Endothelial cell of umbilical vein (primary cell): Measurements from ENCODE around the gene CAMK2B. TPM values are rescaled to one million over a fixed set of nuclear protein-coding genes. Genes with fewer than 3 reads are reported as not detected.

ENCODE experiments used
- BruUV-seq: library from RNA; stranded (reverse); fragments of 400-500 nt; replicated peaks from 2 replicates; lab custom pipeline; 2021; lab: Mats Ljungman, UMichigan
- CTCF ChIA-PET: fragments of 300-600, 350-600 bp; sonication (Branson Sonifier 250); formaldehyde crosslinking; loops from one replicate; lab custom pipeline; 2021; ENCODE audit warnings: antibody characterized with exemption, inconsistent platforms; lab: Charles Lee
- POLR2A ChIA-PET: fragments of 300-600, 350-600 bp; sonication (Branson Sonifier 250); formaldehyde crosslinking; loops from one replicate; lab custom pipeline; 2021; ENCODE audit warnings: antibody characterized with exemption, inconsistent platforms; lab: Charles Lee
- DNase-seq: peaks from one replicate; pipeline ENCODE4 v3.0.0-alpha.2; 2011; ENCODE audit warnings: low read depth, low spot score
- FAIRE-seq: peaks from 2 replicates; lab custom pipeline; 2011; peaks lifted over from hg19 to GRCh38; lab: Jason Lieb, UNC
- H2AFZ ChIP-seq: 2 replicates; pipeline ENCODE4 v1.6.0; 2012; ENCODE audit warnings: low read depth, low read length, control low read depth, inconsistent platforms
- H3K27ac ChIP-seq: 2 replicates; pipeline ENCODE4 v1.5.1; 2011; ENCODE audit warnings: low read depth, mild to moderate bottlenecking, control low read depth, low read length, moderate library complexity; ENCODE audit not compliant: insufficient read depth
- H3K27me3 ChIP-seq, 2 experiments: 2 replicates each; pipeline versions ENCODE4 v1.6.0 to v1.6.1; 2011; ENCODE audit warnings: low read length in 2 of 2, mixed read lengths in 1 of 2; ENCODE audit not compliant: control insufficient read depth in 2 of 2, insufficient read depth in 2 of 2
- H3K36me3 ChIP-seq, 2 experiments: 2 replicates in 1 of 2; 3 replicates in 1 of 2; pipeline ENCODE4 v1.5.1; 2011; ENCODE audit warnings: low read length in 2 of 2, mild to moderate bottlenecking in 1 of 2, moderate library complexity in 1 of 2; ENCODE audit not compliant: control insufficient read depth in 2 of 2, insufficient read depth in 2 of 2; ENCODE audit errors: extremely low read depth in 1 of 2
- H3K4me1 ChIP-seq: 3 replicates; pipeline ENCODE4 v1.5.1; 2011; ENCODE audit warnings: mild to moderate bottlenecking, low read length; ENCODE audit not compliant: control insufficient read depth, insufficient read depth; ENCODE audit errors: extremely low read depth
- H3K4me2 ChIP-seq: 2 replicates; pipeline ENCODE4 v1.6.1; 2011; ENCODE audit warnings: low read length, control low read depth, mixed read lengths; ENCODE audit not compliant: insufficient read depth
- H3K4me3 ChIP-seq, 3 experiments: fragments of 200-600 bp in 1 of 3; sonication (generic), shearing (Covaris generic) in 1 of 3; replicated peaks in 1 of 3; 2 replicates each; pipeline ENCODE4 v1.5.1; 2011 to 2016; ENCODE audit warnings: control low read depth in 3 of 3, low read length in 3 of 3, mild to moderate bottlenecking in 2 of 3, inconsistent platforms in 1 of 3, low read depth in 1 of 3, moderate library complexity in 1 of 3; ENCODE audit not compliant: insufficient read depth in 1 of 3
- H3K79me2 ChIP-seq: 2 replicates; pipeline ENCODE4 v1.6.0; 2012; ENCODE audit warnings: low read length, inconsistent platforms; ENCODE audit not compliant: control insufficient read depth, insufficient read depth
- H3K9ac ChIP-seq: replicated peaks from 2 replicates; pipeline ENCODE3; 2011; ENCODE audit warnings: low read length, control low read depth; ENCODE audit not compliant: insufficient read depth; ENCODE audit errors: extremely low read depth
- H3K9me1 ChIP-seq: replicated peaks from 3 replicates; pipeline ENCODE4 v1.6.0; 2011; ENCODE audit warnings: mild to moderate bottlenecking, low read length; ENCODE audit not compliant: control insufficient read depth, insufficient read depth; ENCODE audit errors: extremely low read depth
- H3K9me3 ChIP-seq: replicated peaks from 2 replicates; pipeline ENCODE4 v1.5.1; 2012; ENCODE audit warnings: low read length, inconsistent platforms; ENCODE audit not compliant: control insufficient read depth, insufficient read depth
- H4K20me1 ChIP-seq: replicated peaks from 2 replicates; pipeline ENCODE3; 2011; ENCODE audit warnings: mild to moderate bottlenecking, low read length; ENCODE audit not compliant: control insufficient read depth, insufficient read depth; ENCODE audit errors: extremely low read depth
- CTCF ChIP-seq, 2 donors: IDR thresholded peaks; 1 replicate in 1 of 2; 2 replicates in 1 of 2; pipeline ENCODE4 v1.5.1; 2011; ENCODE audit warnings: low read length in 2 of 2, mild to moderate bottlenecking in 2 of 2, moderate library complexity in 2 of 2, control low read depth in 1 of 2, inconsistent platforms in 1 of 2, low read depth in 1 of 2; ENCODE audit not compliant: insufficient read depth in 1 of 2; ENCODE audit errors: extremely low read depth in 1 of 2
- EZH2 ChIP-seq: IDR thresholded peaks from 2 replicates; pipeline ENCODE4 v1.6.1; 2012; ENCODE audit warnings: borderline replicate concordance, low read depth, mild to moderate bottlenecking, moderate library complexity, low read length, inconsistent platforms; ENCODE audit not compliant: severe bottlenecking
- FOS ChIP-seq: IDR thresholded peaks from 2 replicates; pipeline ENCODE4 v1.6.1; 2011; ENCODE audit warnings: mild to moderate bottlenecking, low read length, moderate library complexity, borderline replicate concordance; ENCODE audit not compliant: insufficient read depth
- GATA2 ChIP-seq: IDR thresholded peaks from 2 replicates; pipeline ENCODE4 v1.7.0; 2011; ENCODE audit warnings: low read depth, mild to moderate bottlenecking, moderate library complexity, mixed read lengths, low read length; ENCODE audit not compliant: insufficient read length, insufficient read depth
- MAX ChIP-seq: IDR thresholded peaks from 2 replicates; pipeline ENCODE4 v1.6.1; 2011; ENCODE audit not compliant: insufficient read depth, insufficient read length
- POLR2A ChIP-seq: IDR thresholded peaks from 2 replicates; pipeline ENCODE4 v1.6.1; 2012; ENCODE audit warnings: low read depth, mild to moderate bottlenecking, control low read depth, low read length
- POLR2AphosphoS5 ChIP-seq: IDR thresholded peaks from 2 replicates; pipeline ENCODE4 v1.6.1; 2012; ENCODE audit warnings: low read depth, mild to moderate bottlenecking, control low read depth, low read length, moderate library complexity; ENCODE audit not compliant: insufficient read depth
- dilution Hi-C: fragments of 300-500 bp; cut with MboI; formaldehyde crosslinking; loops from one replicate; pipeline ENCODE4 v1.15.0; 2019; ENCODE audit warnings: low sequenced_read_pairs; ENCODE audit not compliant: extremely low pct_ligation_motif_present
- intact Hi-C: fragments of 100-400 bp; cut with micrococcal nuclease; formaldehyde crosslinking; loops from one replicate; pipeline ENCODE4 v1.10.0; 2022
- polyA plus RNA-seq, 4 experiments: library from polyadenylated mRNA; depleted of rRNA in 3 of 4; stranded (reverse) in 3 of 4; unstranded in 1 of 4; fragments of >200 nt; gene quantifications; 2 replicates each; pipeline versions ENCODE4 v1.2.1 to v1.2.3, GENCODE V29; 2011 to 2012; ENCODE audit warnings: missing spikeins in 1 of 4
- total RNA-seq: library from RNA; stranded (reverse); gene quantifications from 2 replicates; pipeline ENCODE4 v1.2.3, GENCODE V29; 2021

The CAMK2B gene
- total and polyA plus RNA-seq, 2 donors (not counting 3 experiments of a cell fraction or from before 2014, with no cell fraction given) = 0.57 to 1.6 TPM

DNA sequence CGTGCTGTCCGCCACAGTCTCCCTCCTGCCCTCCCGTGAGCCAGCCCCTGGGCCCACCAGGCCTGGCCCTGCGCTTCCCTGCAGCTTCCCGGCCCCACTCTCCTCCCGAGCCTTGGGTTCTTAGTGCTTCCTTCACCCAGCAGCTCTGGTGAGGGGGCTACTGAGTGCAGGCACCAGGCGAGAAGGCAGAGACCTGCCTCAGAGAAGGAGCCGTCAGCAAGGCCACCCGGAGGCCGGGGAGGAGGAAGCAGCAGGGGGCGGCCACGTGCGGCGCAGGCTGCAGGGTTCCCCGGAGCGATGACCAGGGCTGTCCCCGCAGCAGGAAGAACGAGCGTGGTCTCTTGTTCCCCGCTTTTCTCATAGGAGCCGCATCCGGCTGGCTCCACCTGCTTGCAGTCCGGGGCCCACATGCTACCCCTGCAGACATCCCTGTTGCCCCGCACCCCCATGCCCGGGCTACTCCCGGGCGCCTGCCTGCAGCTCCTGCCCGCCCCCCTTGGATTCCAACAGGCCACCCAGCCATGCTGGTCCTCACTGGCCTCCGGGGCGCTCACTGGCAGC, 104.1 kb downstream of the CAMK2B start:
- no peak overlapping the region for H3K9ac ChIP-seq
- H3K4me2 ChIP-seq = no peak overlapping the region
- dilution Hi-C loops = no loop called here
- H3K9me1 ChIP-seq = no peaks in the 10 kb centered on the region
- TF ChIP-seq GATA2 (no peak), CTCF (IDR thresholded peaks at IDR 0.05; ENCODE audit: extremely low read depth in 1 of 2, insufficient read depth in 1 of 2, low read depth in 1 of 2, low read length in 2 of 2) (peak in 1 of 2 donors; percentile 26)
- no peaks in the 10 kb centered on the region for H3K27me3 ChIP-seq
- H3K27ac ChIP-seq = no peak overlapping the region
- BruUV-seq = no TSS peak
- CTCF ChIA-PET = interaction anchor here (0.9 kb wide), 1 partner anchor 24 kb away, joined by 3 read pairs; no protein-coding TSS in a partner anchor
- no peak for DNase-seq
- no peaks in the 10 kb centered on the region for H3K79me2 ChIP-seq
- no peaks in the 10 kb centered on the region for H3K36me3 ChIP-seq
- intact Hi-C loops = no loop called here
- H3K4me3 ChIP-seq = no peak overlapping the region
- no peak for FAIRE-seq
- no peaks in the 10 kb centered on the region for H4K20me1 ChIP-seq
- H3K4me1 ChIP-seq = no peaks in the 10 kb centered on the region
- H3K9me3 ChIP-seq = no peaks in the 10 kb centered on the region
- POLR2A ChIA-PET = no interaction called here
- H2AFZ ChIP-seq = peak overlapping the region; percentile 23

DNA sequence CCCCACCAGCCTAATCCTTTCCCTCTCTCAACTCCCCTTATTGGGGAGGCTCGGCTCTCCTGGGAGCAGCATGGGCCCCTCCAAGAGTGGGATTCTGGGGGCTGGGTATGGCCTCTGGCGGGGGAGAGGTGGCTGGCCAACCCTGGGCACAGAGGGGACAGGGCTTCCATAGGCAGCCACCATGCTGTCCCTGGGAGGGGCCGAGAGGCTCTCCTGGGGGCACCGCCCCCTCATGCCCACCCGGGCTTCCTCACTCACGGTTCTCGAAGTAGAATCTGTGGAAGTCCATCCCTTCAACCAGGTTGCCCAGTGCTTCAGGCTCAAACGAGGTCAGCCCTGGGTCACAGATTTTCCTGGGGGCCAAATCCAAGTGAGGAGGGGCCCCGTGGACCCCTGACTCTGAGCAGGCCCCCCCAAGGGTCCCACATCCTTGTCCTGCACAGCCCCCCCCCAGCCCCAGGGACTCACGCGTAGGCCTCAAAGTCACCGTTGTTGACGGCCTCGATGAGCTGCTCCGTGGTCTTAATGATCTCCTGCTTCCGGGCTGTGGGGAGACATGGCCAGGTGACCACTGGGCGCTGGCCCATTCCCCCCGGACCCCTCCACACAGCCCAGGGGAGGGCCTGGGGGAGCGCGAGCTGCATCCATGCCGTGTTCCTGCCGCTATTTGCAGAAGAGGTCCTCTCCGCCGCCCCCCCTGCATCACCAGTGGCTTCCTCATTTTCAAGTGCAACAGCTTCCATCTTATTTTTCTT, 104.9 kb downstream of the CAMK2B start:
- CTCF ChIA-PET = interaction anchor here (0.9 kb wide), 1 partner anchor 24 kb away, joined by 3 read pairs; no protein-coding TSS in a partner anchor
- H3K9me3 ChIP-seq = no peaks in the 10 kb centered on the region
- H2AFZ ChIP-seq = no peak overlapping the region
- no peaks in the 10 kb centered on the region for H3K9me1 ChIP-seq
- DNase-seq (no peak), FAIRE-seq (no peak)
- no peaks in the 10 kb centered on the region for H3K4me1 ChIP-seq
- H3K36me3 ChIP-seq = no peaks in the 10 kb centered on the region
- no peaks in the 10 kb centered on the region for H3K79me2 ChIP-seq
- intact Hi-C loops (no loop called here), dilution Hi-C loops (no loop called here)
- TF ChIP-seq POLR2AphosphoS5 (no peak), POLR2A (no peak), CTCF (IDR thresholded peaks at IDR 0.05; ENCODE audit: extremely low read depth in 1 of 2, insufficient read depth in 1 of 2, low read depth in 1 of 2, low read length in 2 of 2) (no peak), EZH2 (no peak), MAX (no peak), FOS (no peak), GATA2 (no peak)
- no peaks in the 10 kb centered on the region for H3K27me3 ChIP-seq
- BruUV-seq = no TSS peak
- POLR2A ChIA-PET = no interaction called here
- no peaks in the 10 kb centered on the region for H4K20me1 ChIP-seq
- no peak overlapping the region for H3K4me2 ChIP-seq
- no peak overlapping the region for H3K9ac ChIP-seq
- no peak overlapping the region for H3K4me3 ChIP-seq
- H3K27ac ChIP-seq = no peak overlapping the region
